Hepatocyte (in vitro differentiated cells): ENCODE results near the gene GNG13.

Source experiments
- EZH2 ChIP-seq: fragments of 200-600 bp; sonication (generic); IDR thresholded peaks from 2 replicates; pipeline ENCODE4 v1.6.1; 2016; ENCODE audit warnings: antibody characterized with exemption, mild to moderate bottlenecking, borderline replicate concordance
- TF ChIP-seq, protein P1 (sequence below): fragments of 200-600 bp; sonication (generic); IDR thresholded peaks from 2 replicates; pipeline ENCODE4 v1.5.1; 2016; ENCODE audit warnings: antibody characterized with exemption, mild to moderate bottlenecking; ENCODE audit not compliant: poor library complexity

DNA sequence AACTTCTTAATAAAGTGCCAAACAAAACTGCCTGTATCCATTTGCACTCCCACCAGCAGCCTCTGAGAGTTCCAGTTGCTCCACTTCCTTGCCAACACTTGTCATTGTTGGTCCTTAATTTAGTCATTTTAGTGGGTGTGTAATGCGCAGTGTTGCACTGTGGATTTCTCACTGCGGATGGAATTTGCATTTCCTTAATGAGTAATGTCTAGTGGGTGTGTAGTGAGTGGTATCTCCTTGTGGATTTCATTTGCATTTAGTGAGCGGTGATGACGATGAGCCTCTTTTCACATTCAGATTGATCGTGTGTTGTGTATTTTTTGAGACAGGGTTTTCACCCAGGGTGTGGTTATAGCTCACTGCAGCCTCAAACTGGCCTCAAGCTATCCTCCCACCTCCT lies 44.1 kb downstream of the GNG13 start:
- TF ChIP-seq, protein P1, sequence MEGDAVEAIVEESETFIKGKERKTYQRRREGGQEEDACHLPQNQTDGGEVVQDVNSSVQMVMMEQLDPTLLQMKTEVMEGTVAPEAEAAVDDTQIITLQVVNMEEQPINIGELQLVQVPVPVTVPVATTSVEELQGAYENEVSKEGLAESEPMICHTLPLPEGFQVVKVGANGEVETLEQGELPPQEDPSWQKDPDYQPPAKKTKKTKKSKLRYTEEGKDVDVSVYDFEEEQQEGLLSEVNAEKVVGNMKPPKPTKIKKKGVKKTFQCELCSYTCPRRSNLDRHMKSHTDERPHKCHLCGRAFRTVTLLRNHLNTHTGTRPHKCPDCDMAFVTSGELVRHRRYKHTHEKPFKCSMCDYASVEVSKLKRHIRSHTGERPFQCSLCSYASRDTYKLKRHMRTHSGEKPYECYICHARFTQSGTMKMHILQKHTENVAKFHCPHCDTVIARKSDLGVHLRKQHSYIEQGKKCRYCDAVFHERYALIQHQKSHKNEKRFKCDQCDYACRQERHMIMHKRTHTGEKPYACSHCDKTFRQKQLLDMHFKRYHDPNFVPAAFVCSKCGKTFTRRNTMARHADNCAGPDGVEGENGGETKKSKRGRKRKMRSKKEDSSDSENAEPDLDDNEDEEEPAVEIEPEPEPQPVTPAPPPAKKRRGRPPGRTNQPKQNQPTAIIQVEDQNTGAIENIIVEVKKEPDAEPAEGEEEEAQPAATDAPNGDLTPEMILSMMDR, result no peak
- TF ChIP-seq EZH2, result no peak
